Measurements from ENCODE around the gene C5orf24. TPM values are rescaled to one million over a fixed set of nuclear protein-coding genes. Genes with fewer than 3 reads are reported as not detected.

Gene C5orf24
- total and polyA plus RNA-seq, 4 donors = 14.5 to 48.9 (median 23.4) TPM

GRCh38 chr5:134892926-134893325 is 47.2 kb downstream of the C5orf24 start:
- no peaks in the 10 kb centered on the region for H3K9me3 ChIP-seq (ENCODE audit: control insufficient read depth in 4 of 4, low read length in 3 of 4)
- WGBS = 96% methylated on average over 2 of the region's 2 CpGs

GRCh38 chr5:134893748-134894505 is 48.2 kb downstream of the C5orf24 start:
- H3K27ac ChIP-seq (ENCODE audit: low read depth in 1 of 2, low read length in 2 of 2) = no peak overlapping the region
- H3K27me3 ChIP-seq (ENCODE audit: control insufficient read depth in 4 of 4, insufficient read depth in 4 of 4, low read length in 3 of 4) = no peaks in the 10 kb centered on the region
- peaks cover 0 to 5% (median 4%) of the 10 kb centered on the region in 4 donors for H3K36me3 ChIP-seq (ENCODE audit: control insufficient read depth in 4 of 4, insufficient read depth in 3 of 4, low read depth in 1 of 4, low read length in 3 of 4)
- peaks cover 0 to 7% (median 6%) of the 10 kb centered on the region in 4 donors for H3K4me1 ChIP-seq (ENCODE audit: control insufficient read depth in 4 of 4, insufficient read depth in 4 of 4, low read length in 3 of 4)
- DNase-seq (ENCODE audit: low spot score) = no peak
- no peak overlapping the region for H3K4me3 ChIP-seq (ENCODE audit: low read depth in 1 of 3, low read length in 3 of 3)
- no peak overlapping the region for H3K9ac ChIP-seq (ENCODE audit: low read depth in 1 of 2, low read length in 2 of 2)
- WGBS = 90% methylated on average over 7 of the region's 7 CpGs
- H3K9me3 ChIP-seq (ENCODE audit: control insufficient read depth in 4 of 4, low read length in 3 of 4) = no peaks in the 10 kb centered on the region
- no peak for TF ChIP-seq RAD21 (IDR thresholded peaks at IDR 0.05)
- no peak for TF ChIP-seq TAF1 (conservative IDR thresholded peaks at IDR 0.05)
- no peak for TF ChIP-seq JUND (IDR thresholded peaks at IDR 0.05)
- no peak for TF ChIP-seq FOXA2 (IDR thresholded peaks at IDR 0.05)
- no peak for TF ChIP-seq YY1 (IDR thresholded peaks at IDR 0.05)
- TF ChIP-seq GABPA (IDR thresholded peaks at IDR 0.05 in 1 of 2, conservative IDR thresholded peaks at IDR 0.05 in 1 of 2) = no peak
- no peak for TF ChIP-seq FOXA1 (IDR thresholded peaks at IDR 0.05)
- no peak for TF ChIP-seq EGR1 (IDR thresholded peaks at IDR 0.05; ENCODE audit: low read depth in 2 of 2)
- TF ChIP-seq, protein P1, sequence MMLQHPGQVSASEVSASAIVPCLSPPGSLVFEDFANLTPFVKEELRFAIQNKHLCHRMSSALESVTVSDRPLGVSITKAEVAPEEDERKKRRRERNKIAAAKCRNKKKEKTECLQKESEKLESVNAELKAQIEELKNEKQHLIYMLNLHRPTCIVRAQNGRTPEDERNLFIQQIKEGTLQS (IDR thresholded peaks at IDR 0.05) = no peak
- TF ChIP-seq, protein P2, sequence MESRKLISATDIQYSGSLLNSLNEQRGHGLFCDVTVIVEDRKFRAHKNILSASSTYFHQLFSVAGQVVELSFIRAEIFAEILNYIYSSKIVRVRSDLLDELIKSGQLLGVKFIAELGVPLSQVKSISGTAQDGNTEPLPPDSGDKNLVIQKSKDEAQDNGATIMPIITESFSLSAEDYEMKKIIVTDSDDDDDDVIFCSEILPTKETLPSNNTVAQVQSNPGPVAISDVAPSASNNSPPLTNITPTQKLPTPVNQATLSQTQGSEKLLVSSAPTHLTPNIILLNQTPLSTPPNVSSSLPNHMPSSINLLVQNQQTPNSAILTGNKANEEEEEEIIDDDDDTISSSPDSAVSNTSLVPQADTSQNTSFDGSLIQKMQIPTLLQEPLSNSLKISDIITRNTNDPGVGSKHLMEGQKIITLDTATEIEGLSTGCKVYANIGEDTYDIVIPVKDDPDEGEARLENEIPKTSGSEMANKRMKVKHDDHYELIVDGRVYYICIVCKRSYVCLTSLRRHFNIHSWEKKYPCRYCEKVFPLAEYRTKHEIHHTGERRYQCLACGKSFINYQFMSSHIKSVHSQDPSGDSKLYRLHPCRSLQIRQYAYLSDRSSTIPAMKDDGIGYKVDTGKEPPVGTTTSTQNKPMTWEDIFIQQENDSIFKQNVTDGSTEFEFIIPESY (IDR thresholded peaks at IDR 0.05) = no peak

More at GRCh38 chr5:134892926-134893325, 47.2 kb downstream of the C5orf24 start:
- H3K4me1 ChIP-seq (ENCODE audit: control insufficient read depth in 4 of 4, insufficient read depth in 4 of 4, low read length in 3 of 4) = peaks cover 0 to 9% (median 8%) of the 10 kb centered on the region in 4 donors
- H3K27ac ChIP-seq (ENCODE audit: low read depth in 1 of 2, low read length in 2 of 2) = no peak overlapping the region
- H3K27me3 ChIP-seq (ENCODE audit: control insufficient read depth in 4 of 4, insufficient read depth in 4 of 4, low read length in 3 of 4) = no peaks in the 10 kb centered on the region
- H3K9ac ChIP-seq (ENCODE audit: low read depth in 1 of 2, low read length in 2 of 2) = no peak overlapping the region
- DNase-seq (ENCODE audit: low spot score) = no peak
- H3K36me3 ChIP-seq (ENCODE audit: control insufficient read depth in 4 of 4, insufficient read depth in 3 of 4, low read depth in 1 of 4, low read length in 3 of 4) = peaks cover 0 to 4% (median 2%) of the 10 kb centered on the region in 4 donors
- H3K4me3 ChIP-seq (ENCODE audit: low read depth in 1 of 3, low read length in 3 of 3) = no peak overlapping the region
- TF ChIP-seq REST (IDR thresholded peaks at IDR 0.05) (no peak), TAF1 (conservative IDR thresholded peaks at IDR 0.05) (no peak), FOXA2 (IDR thresholded peaks at IDR 0.05) (no peak), MAX (IDR thresholded peaks at IDR 0.05) (no peak), RXRA (IDR thresholded peaks at IDR 0.05) (no peak), FOXA1 (IDR thresholded peaks at IDR 0.05) (no peak), HNF4G (IDR thresholded peaks at IDR 0.05) (no peak)
- TF ChIP-seq, protein P2 (IDR thresholded peaks at IDR 0.05) = no peak
- TF ChIP-seq, protein P1 (IDR thresholded peaks at IDR 0.05) = no peak

All from liver (tissue), 9 donors.